ENCODE measurements around the gene FBL.

FBL gene

DNA sequence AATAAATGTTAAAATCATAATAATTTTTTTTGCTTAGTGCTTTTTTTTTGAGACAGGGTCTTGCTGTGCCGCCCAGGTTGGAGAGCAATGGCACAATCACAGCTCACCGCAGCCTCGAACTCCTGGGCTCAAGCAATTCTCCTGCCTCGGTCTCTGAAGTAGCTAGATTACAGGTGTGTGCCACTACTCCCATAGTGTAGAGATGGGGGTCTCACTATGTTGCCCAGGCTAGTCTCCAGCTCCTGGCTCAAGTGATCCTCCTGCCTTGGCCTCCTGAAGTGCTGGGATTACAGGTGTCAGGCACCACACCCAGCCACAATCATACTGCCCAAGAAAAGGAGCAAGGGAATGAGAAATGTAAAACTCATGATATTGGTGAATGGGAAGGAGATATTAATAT is 5.1 kb downstream of the FBL start:
- DNase-seq = no peak

DNA sequence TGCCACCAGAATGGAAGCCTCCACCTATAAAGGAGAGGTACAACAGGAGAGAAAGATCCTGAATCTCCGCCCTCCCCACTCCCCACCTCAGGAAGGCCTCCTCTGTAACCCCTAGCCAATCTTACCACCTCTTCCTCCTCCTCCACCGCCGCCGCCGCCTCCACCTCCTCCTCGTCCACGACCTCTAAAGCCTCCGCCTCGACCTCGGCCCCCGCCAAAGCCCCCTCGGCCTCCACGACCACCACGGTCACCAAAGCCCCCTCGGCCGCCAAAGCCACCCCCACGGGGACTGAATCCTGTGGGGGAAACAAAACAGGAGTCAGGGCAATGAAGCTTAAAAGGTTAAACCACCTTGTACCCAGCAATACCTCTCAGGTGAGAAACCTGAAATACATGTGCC is 5.7 kb downstream of the FBL start:
- DNase-seq = no peak

DNA sequence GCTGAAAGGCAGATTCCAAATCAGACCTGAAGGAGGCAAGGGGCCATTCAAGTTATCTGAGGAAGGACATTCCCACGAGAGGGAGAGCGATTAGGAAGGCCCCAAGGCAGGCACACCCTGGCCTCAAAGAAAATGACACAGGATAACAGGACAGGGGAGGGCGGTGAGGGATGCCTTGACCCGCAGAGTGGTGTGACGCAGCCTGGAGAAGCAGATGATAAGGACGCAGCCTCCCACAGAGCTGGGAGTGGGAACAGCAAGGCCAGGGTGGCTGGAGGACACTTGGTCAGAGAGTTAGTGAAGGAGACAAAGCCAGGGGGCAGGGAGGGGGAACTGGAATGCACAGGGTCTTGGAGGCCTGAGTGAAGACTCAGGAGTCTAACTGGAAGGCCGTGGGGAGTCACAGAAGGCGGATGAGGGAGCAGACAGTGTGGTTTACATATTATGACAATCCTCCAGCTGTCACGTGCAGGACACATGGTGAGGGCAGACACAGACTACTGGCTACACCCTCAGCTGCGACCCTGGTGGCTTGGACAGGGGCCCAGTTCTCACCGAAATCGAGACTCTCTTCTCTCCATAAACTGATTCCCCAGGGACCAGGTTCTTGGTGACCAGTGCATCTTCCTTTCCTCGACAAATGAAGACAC is 6.4 kb downstream of the FBL start:
- DNase-seq = no peak

GRCh38 chr19:39838569-39838968 is 7.6 kb downstream of the FBL start:
- no peak for DNase-seq

DNA sequence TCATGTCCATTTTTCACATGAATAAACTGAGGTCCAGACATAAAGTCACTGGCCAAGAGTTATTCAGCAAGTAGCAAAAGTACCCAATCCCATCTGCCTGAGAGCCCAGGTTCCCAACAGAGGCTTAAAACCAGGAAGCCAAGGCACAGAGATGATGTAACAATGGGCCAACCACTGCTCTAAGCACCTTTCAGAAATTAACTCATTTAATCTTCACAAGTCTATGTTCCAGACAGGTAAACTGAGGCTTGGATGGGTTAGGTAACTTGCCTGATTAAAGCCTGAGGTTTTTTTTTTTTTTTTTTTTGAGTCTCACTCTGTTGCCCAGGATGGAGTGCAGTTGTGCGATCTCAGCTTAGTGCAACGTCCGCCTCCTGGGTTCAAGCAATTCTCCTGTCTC is 8.2 kb downstream of the FBL start:
- no peak for DNase-seq

GRCh38 chr19:39834287-39834841 is 11.8 kb downstream of the FBL start:
- no peak for DNase-seq

- peak; percentile 97 to 98 for DNase-seq
These were observed 12.5 kb downstream of the FBL start, which contains the start of gene DYRK1B for GRCh38 chr19:39833464-39834286. Gene DYRK1B (minus strand): TSS chr19:39834162. CDS start chr19:39831867, 2,295 bp downstream.

GRCh38 chr19:39833160-39833463 is 13.1 kb downstream of the FBL start:
- DNase-seq = no peak

DNA sequence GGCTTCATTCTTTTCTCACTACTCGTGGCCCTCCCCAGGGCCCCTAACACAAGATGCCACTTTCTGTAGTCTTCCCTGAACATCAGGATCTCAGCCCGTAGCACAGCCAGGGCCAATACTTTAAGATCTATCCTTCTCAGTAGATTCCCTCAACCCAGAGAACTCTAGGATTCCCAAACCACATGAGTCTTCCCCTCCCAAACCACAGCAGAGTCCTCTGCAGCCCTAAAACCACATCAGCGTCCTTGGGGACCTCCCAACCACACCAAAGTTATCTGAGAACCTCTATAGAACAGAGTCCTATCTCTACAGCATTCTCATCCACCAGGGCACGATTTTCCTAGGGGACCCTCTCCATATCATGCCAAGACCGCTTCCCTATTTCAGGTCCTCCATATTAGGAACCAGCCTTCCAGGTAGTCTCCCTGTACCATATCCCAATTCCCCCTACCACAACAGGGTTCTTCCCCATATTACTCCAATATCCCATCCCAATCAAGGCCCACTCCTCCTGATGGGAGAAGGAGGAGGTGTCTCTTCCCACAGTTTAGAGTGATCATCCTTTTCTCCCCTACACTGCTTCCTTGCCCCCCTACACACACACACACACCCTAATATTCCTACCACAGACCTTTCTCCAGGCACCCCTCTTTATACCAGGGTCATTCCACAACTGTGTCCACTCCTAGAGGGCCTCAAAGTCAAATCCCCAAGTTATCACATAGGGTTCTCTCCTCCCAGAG is 13.7 kb downstream of the FBL start:
- no peak for DNase-seq

GRCh38 chr19:39831679-39832078 is 14.5 kb downstream of the FBL start:
- no peak for DNase-seq

DNA sequence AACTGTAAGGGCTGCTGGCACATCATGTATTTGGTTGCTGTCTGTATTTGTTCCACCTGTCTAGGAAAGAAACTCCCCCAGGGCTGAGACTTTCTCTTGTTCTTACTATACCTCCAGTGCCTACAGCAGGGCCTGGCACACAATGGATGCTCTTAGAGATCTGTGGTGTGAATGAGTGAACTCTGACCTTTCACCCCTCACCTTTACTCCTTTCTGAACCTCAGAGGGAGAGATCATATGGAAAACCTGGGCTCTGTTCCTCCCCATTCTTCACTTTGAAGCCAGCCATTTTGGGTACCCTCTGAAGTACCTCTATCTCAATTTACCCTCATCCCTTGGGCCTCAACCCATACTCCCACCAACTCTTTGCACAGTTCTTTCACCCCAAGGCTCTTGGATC is 15.3 kb downstream of the FBL start:
- no peak for DNase-seq

DNA sequence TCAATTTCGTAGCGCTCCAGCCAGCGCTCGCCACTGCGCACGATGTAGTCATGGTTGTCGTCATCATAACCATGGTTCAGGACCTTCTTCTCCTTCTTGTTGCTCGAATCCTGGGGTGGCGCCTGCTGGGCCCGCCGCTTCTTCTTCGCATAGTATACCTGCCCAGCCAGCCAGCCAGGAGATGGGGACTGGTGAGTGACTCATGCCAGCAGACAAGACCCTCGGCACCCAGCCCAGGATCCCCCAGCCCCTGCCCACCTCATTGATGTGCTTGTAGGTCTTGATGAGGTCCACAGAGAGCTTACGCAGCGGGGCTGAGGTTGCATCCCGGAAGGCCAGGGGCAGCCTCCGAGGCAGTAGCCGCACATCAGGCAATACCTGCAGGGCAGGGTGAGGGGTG is 15.8 kb downstream of the FBL start:
- no peak for DNase-seq

GRCh38 chr19:39829702-39830275 is 16.4 kb downstream of the FBL start:
- no peak for DNase-seq

DNA sequence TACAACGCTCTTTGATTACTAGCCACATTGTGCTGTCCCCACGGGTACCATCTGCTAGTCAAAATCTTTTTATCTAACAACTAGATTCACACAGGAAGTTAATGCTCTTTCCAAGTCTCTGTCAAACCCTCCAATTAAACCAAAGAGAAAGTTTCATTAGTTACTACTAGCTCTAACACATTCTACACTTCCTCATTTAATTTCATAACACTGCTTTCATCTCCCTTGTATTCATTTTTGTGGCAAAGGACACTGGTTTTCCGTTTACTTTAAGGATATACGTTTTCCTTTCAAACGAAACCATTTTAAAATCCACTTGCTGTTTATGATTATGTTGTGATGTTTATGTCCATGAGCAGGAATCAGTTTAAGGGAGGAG is 17.5 kb downstream of the FBL start:
- DNase-seq = no peak

GRCh38 chr19:39828015-39828653 is 18.0 kb downstream of the FBL start:
- no peak for DNase-seq

DNA sequence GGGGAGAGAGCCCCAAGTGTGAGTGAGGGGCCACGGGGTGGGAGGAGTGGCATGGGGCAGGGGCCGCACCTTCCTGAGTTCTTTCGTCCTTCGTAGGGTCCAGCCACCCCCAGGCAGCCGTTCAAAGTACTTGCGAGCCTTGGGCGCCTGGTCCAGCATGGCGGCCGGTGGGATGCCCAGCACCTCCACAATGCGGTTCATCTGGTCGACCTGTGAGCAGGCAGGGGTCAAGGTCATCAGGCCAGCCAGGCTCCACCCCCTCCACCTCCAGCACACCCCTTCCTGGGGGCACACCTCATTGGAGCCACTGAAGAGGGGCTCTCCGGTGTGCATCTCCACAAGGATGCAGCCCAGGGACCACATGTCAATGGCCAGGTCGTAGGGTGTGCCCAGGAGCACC is 19.0 kb downstream of the FBL start:
- no peak for DNase-seq

- no peak for DNase-seq
These were observed 19.8 kb downstream of the FBL start for GRCh38 chr19:39826311-39826945.

GRCh38 chr19:39825531-39826076 is 20.6 kb downstream of the FBL start:
- no peak for DNase-seq

GRCh38 chr19:39825093-39825463 is 21.1 kb downstream of the FBL start:
- DNase-seq = no peak

DNA sequence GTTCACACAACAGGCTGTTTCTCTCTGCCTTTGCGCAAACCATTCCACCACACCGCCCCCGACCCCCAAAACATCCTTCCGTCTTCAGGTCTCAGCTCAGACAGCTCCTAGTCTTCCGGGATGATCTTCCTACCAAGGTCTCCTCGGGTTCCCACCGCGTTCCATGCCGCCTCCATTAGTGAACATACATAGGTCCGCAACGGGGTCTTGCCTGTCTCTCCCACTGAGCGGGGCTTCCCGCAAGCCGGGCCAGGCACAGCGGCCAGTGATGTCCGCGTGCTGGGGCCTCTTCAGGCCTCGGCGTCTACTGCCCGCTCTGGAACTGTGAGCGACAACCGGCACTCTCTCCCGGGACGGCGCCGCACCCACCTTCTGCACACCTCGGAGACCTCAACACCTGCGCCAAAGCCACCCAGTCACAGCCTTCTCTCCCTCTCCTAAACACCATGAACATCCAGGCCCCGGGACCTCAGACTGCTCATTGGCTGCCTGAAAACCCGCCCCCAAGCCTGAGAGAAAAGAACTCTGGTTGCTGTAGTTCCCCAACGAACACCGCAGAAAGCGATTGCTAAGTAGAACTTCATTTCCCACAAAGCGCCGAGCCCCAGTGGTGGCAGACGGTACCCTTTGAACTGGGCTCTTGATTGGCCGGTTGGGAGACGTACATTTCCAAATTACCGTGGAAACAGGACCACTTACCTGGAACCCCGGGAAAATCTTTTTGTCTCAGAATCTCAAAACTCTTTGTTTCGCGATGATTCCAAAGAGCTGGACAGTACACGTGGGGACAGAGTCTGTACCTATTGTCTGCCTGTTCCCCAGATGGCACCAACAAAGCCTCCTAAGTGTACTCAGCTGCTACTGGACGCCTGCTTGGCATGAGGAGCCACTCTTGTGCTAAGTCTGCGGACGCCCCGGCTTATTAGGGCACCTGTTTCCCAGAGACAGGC is 21.8 kb downstream of the FBL start:
- DNase-seq = peak; percentile 95 to 98

- no peak for DNase-seq
These were observed 22.5 kb downstream of the FBL start for GRCh38 chr19:39823686-39824085.
